SK-N-MC (cell line): ENCODE measurements around the gene TMPRSS9.
A peak's percentile ranks its signal among the peaks of the same experiment; 100 is the strongest.

ENCODE experiments used
- DNase-seq: peaks from one replicate; pipeline ENCODE4 v3.0.0-alpha.2; 2011; ENCODE audit warnings: low read depth, low spot score
- H3K27ac ChIP-seq: fragments of 200-600 bp; sonication (generic); 2 replicates; pipeline ENCODE4 v1.5.1; 2016; ENCODE audit warnings: mixed run types
- H3K36me3 ChIP-seq: fragments of 200-600 bp; sonication (generic); 2 replicates; pipeline ENCODE4 v1.6.1; 2017; ENCODE audit warnings: antibody characterized with exemption, low read length, mixed read lengths; ENCODE audit not compliant: insufficient read depth
- H3K4me3 ChIP-seq: fragments of 200-600 bp; sonication (generic); 2 replicates; pipeline ENCODE4 v1.5.1; 2016
- H3K9ac ChIP-seq: fragments of 200-600 bp; sonication (generic); 2 replicates; pipeline ENCODE4 v1.8.0; 2017; ENCODE audit warnings: mixed run types, mixed read lengths; ENCODE audit not compliant: insufficient read length
- H3K9me3 ChIP-seq: fragments of 200-600 bp; sonication (generic); 2 replicates; pipeline ENCODE4 v1.6.1; 2017; ENCODE audit warnings: low read depth, mild to moderate bottlenecking, antibody characterized with exemption, low read length, moderate library complexity, mixed read lengths
- EZH2 ChIP-seq: fragments of 200-600 bp; sonication (generic); IDR thresholded peaks from one replicate; pipeline ENCODE4 v1.6.1; 2017; ENCODE audit warnings: antibody characterized with exemption
- FOXP2 ChIP-seq: optimal IDR thresholded peaks from 2 replicates; pipeline ENCODE3; 2011; ENCODE audit warnings: mild to moderate bottlenecking, moderate library complexity; ENCODE audit not compliant: insufficient read depth; ENCODE audit errors: extremely low read length, control extremely low read depth
- POLR2AphosphoS5 ChIP-seq: IDR thresholded peaks from 2 replicates; pipeline ENCODE4 v1.6.1; 2012; ENCODE audit warnings: mild to moderate bottlenecking, low read depth, low read length, borderline replicate concordance

TMPRSS9 gene

DNA sequence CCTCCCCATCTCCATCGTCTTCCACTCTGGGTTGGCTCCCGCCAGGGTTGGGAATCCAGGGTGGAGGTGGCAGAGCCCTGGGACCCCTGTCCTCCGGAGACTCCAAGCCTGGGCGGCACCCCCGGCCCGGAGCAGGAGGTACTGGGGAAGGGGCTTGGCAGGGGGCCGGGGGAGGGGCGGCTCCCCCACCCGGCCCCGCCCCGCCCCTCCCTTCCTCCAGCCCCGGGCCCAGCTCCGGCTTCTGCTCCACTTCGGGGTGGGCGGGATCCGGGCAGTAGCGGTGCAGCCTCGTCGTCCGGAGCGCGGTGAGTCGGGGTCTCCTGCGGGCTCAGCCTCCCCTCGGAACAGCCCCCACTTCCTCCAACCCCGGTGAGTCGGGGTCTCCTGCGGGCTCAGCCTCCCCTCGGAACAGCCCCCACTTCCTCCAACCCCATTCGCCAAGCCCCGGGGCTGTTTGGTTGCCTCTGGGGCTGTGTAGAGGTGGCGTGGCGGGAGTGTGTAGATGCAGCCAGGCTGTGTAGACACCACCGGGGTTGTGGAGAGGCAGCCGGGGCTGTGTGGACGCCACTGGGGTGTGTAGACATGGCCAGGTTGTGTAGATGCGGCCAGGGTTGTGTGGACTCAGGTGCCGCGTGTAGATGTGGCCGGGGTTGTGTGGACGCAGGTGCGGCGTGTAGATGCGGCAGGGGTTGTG lies at the start of gene TMPRSS9:
TMPRSS9 (plus strand) TSS at position 274 of the 694 bp plus-strand sequence. CDS start 29,521 bp downstream, outside the sequence.
- TF ChIP-seq FOXP2 (no peak), EZH2 (no peak), POLR2AphosphoS5 (no peak)
- Histone ChIP-seq H3K4me3 (peak within 1 kb of the TSS; percentile 33), H3K36me3 (no peaks in the 10 kb centered on the region), H3K9ac (no peak within 1 kb of the TSS), H3K9me3 (no peaks in the 10 kb centered on the region), H3K27ac (no peak within 1 kb of the TSS)
- no peak for DNase-seq

DNA sequence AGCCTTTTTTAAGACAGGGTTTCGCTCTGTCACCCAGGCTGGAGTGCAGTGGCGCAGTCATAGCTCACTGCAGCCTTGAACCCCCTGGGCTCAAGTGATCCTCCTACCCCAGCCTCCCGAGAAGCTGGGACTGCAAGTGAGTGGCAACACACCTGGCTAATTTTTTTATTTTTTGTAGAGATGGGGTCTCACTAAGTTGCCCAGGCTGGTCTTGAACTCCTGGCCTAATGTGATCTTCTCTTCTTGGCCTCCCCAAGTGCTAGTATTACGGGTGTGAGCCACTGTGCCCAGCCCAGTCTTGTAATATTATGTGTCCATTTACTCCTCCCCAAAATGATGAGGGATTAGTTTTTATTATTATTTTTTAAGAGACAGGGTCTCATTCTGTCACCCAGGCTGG lies 49.0 kb upstream of the TMPRSS9 start:
- H3K27ac ChIP-seq, result no peak overlapping the region
- H3K36me3 ChIP-seq, result no peaks in the 10 kb centered on the region
- H3K9ac ChIP-seq, result no peak overlapping the region
- no peak for DNase-seq
- H3K4me3 ChIP-seq, result no peak overlapping the region
- no peak for TF ChIP-seq EZH2
- no peak for TF ChIP-seq POLR2AphosphoS5
- no peak for TF ChIP-seq FOXP2
- H3K9me3 ChIP-seq, result no peaks in the 10 kb centered on the region

DNA sequence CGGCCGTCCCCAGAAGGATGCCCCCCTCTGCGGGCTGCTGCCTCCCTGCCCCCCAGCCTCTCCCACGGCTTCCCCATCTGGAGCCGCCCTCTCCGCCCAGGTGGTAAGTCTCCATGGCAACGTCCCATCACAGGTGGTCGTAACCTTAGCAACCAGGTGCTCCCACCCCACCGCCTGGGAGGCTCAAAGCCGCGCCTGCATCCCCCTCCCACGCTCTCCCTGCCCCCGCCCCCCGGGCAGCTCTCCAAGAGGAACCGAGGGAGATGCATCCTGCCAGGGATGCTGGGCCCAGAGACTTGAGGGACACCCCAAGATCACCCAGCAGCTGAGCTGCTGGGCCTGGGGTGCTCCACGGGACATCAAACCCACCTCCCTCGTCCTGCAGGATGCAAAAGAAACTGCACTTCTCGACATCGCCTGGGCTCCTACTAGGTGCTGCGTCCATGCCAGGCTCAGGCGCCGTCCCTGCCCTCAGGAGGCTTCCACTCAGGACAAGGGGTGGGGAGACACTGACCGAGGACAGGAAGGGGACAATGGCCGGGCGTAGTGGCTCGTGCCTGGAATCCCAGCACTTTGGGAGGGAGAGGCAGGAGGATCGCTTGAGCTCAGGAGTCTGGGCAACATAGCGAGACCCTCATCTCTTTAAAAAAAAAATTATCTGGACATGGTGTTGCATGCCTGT lies 47.1 kb upstream of the TMPRSS9 start:
- DNase-seq, result no peak
- TF ChIP-seq EZH2 (no peak), POLR2AphosphoS5 (no peak), FOXP2 (no peak)
- Histone ChIP-seq H3K36me3 (no peaks in the 10 kb centered on the region), H3K27ac (no peak overlapping the region), H3K9ac (no peak overlapping the region), H3K9me3 (no peaks in the 10 kb centered on the region), H3K4me3 (no peak overlapping the region)

DNA sequence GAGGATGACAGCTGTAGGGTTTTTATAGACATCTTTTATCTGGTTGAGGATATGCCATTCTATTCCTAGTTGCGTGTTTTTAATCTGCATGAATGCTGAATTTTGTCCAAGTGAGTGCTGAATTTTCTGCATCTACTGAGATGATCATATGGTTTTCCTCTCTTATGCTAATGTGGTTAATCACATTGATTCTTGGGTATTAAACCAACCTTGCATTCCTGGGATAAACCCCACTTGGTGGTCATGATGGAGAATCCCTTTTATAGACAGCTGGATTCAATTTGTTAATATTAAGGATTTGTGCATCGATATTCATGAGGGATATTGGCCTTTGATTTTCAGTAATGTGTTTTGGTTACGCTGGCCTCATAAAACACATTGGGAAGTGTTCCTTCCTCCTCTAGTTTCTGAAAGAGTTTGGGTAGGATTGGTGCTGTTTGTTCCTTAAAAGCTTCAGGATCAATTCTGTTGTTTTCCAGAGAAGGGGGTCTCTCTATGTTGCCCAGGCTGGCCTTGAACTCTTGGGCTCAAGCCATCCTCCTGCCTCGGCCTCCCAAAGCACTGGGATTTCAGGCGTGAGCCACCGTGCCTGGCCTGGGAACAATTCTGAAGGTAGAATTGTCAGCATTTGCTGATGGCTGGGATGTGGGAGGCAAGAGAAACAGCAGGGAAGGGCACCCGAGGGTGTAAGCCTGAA lies 44.8 kb upstream of the TMPRSS9 start:
- Histone ChIP-seq H3K36me3 (no peaks in the 10 kb centered on the region), H3K9me3 (no peaks in the 10 kb centered on the region), H3K4me3 (no peak overlapping the region), H3K27ac (no peak overlapping the region), H3K9ac (no peak overlapping the region)
- no peak for TF ChIP-seq EZH2
- no peak for DNase-seq

DNA sequence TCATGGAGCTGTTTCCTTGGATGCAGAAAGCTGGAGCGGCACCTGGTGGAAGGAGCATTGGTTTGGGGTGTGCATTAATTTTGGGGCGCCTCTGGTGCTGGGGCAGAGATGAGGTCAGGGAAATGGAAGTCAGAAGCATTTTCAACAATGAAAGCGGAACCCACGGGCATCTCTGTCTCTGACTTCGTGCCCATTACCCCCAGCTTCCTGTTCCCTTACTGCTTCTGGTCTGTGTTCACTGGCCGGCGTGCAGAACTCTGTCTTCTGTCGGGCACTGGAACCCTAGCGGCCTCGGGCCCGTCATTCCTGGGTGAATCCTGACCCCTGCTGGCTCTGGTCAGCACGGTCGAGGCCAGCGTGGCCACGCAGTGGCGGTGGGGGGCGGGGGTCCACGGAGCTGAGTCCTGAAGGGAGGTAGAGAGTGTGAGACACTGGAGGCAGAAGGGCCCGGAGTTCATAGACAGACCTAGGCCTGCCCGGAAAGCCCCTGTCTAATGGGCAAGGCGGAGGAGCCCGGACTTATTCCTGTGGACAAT lies 44.2 kb upstream of the TMPRSS9 start:
- Histone ChIP-seq H3K27ac (no peak overlapping the region), H3K9me3 (no peaks in the 10 kb centered on the region), H3K36me3 (no peaks in the 10 kb centered on the region), H3K9ac (no peak overlapping the region), H3K4me3 (no peak overlapping the region)
- TF ChIP-seq EZH2 (no peak), POLR2AphosphoS5 (no peak), FOXP2 (no peak)
- no peak for DNase-seq

DNA sequence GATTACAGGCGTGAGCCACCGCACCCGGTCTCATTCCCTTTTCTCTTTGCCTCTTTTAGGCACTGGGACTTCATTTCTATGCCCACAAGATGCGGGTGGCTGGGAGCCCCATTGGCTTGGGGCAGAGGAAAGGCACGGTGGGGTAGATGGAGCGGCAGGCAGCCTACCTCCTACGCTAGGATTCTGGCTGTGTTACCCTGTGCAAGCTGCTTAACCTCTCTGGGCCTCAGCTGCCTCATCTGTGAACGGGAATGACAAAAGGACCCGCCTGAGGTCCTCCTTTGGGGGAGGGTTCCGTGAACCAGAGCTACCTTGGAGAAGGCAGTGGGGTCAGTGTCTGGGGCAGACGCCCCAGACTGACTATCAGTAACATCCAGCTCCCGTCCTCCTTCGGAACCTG lies 42.8 kb upstream of the TMPRSS9 start:
- no peak overlapping the region for H3K4me3 ChIP-seq
- TF ChIP-seq POLR2AphosphoS5 (no peak), EZH2 (no peak), FOXP2 (no peak)
- H3K9me3 ChIP-seq, result no peaks in the 10 kb centered on the region
- no peak for DNase-seq
- H3K36me3 ChIP-seq, result no peaks in the 10 kb centered on the region
- no peak overlapping the region for H3K27ac ChIP-seq
- no peak overlapping the region for H3K9ac ChIP-seq

DNA sequence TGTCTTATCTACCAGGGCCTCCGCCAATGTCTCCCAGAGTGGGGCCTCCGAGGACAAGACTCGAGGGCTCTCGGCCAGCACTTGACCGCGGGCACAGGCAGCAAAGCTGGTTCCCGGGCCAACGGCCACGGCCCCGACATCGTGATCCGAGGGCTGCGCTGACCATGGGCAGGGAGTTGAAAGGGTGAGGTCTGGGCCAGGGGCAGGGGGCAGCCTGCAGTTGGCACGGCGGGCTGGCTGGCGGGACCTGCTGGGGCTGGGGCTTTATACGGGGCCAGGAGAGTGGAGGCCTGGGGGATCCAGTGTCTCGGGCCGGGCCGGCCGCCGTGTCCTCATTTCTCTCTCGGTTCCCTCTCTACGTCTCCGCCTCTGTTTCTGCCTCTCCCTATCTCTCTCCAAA lies 42.3 kb upstream of the TMPRSS9 start:
- TF ChIP-seq POLR2AphosphoS5, result no peak
- TF ChIP-seq FOXP2, result no peak
- no peak for TF ChIP-seq EZH2
- Histone ChIP-seq H3K36me3 (no peaks in the 10 kb centered on the region; the same call in 1 of the 2 replicates), H3K27ac (no peak overlapping the region), H3K4me3 (no peak overlapping the region), H3K9me3 (no peaks in the 10 kb centered on the region), H3K9ac (no peak overlapping the region)
- DNase-seq, result no peak

DNA sequence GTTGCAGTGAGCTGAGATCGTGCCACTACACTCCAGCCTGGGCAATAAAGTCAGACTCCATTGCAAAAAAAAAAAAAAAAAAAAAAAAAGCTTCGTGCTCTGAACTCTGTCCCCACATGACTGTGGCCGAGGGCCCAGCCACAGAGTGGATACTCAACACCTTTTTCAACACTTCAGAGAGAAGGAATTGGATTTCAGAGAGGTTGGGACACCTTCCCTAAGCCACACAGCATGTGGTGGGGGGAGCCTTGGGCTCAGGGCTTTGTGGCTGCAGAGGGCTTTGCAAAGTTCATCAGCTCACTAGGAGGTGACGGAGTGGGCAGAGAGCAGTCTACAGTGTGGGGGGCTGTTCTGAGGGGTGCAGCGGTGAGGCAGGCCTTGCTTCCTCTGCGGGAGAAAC lies 41.1 kb upstream of the TMPRSS9 start:
- Histone ChIP-seq H3K9ac (no peak overlapping the region), H3K27ac (no peak overlapping the region), H3K36me3 (no peaks in the 10 kb centered on the region; the same call in 1 of the 2 replicates), H3K9me3 (no peaks in the 10 kb centered on the region), H3K4me3 (no peak overlapping the region)
- DNase-seq, result no peak
- TF ChIP-seq EZH2 (no peak), FOXP2 (no peak), POLR2AphosphoS5 (no peak)

DNA sequence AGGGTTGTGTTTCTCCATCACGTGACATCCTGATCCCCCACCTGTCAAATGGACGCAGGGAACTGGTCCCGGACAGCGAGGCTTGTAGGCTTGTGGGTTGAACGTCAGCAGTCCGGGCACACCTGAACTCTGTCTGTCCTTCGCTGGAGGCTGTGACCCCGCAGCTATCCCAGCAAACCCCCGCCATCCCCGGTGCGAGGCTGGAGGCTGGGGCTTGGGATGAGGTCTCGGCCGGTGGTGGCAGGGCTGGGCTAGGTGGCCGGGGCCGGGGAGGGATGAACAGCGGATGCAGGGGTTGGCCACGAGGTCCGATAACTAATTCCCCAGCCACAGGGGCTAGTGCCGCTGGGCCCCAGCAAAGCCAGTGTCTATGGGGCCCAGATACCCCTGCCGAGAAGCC lies 40.5 kb upstream of the TMPRSS9 start:
- TF ChIP-seq POLR2AphosphoS5 (no peak), EZH2 (no peak), FOXP2 (no peak)
- no peak overlapping the region for H3K4me3 ChIP-seq
- H3K36me3 ChIP-seq, result peaks cover 5% of the 10 kb centered on the region; the same call in 1 of the 2 replicates
- no peak for DNase-seq
- H3K9me3 ChIP-seq, result no peaks in the 10 kb centered on the region
- H3K9ac ChIP-seq, result no peak overlapping the region
- H3K27ac ChIP-seq, result no peak overlapping the region
